Spleen (tissue), 11 donors: ENCODE measurements around the gene DISP2. TPM values are rescaled to one million over a fixed set of nuclear protein-coding genes. Genes with fewer than 3 reads are reported as not detected.

Experiments
- DNase-seq: peaks from one replicate; pipeline ENCODE4 v3.0.0-alpha.2; 2020
- H3K27ac ChIP-seq, 8 donors: fragments of 200-600 bp; sonication (generic) in 7 of 8; 1 replicate in 4 of 8; 2 replicates in 4 of 8; pipeline versions ENCODE4 v1.5.0 to v1.8.0; 2016 to 2021; ENCODE audit warnings: inconsistent platforms in 4 of 8, mild to moderate bottlenecking in 4 of 8, moderate library complexity in 1 of 8
- H3K27me3 ChIP-seq, 7 donors: fragments of 200-600 bp; sonication (generic) in 6 of 7; replicated peaks in 1 of 7; 1 replicate in 4 of 7; 2 replicates in 3 of 7; pipeline versions ENCODE4 v1.5.0 to v1.8.0; 2016 to 2021; ENCODE audit warnings: inconsistent platforms in 3 of 7, mild to moderate bottlenecking in 1 of 7
- H3K36me3 ChIP-seq, 6 donors: fragments of 200-600 bp; sonication (generic) in 5 of 6; 1 replicate in 4 of 6; 2 replicates in 2 of 6; pipeline versions ENCODE4 v1.5.0 to v1.8.0; 2016 to 2021; ENCODE audit warnings: inconsistent platforms in 2 of 6
- H3K4me1 ChIP-seq, 6 donors: fragments of 200-600 bp; sonication (generic) in 5 of 6; 1 replicate in 3 of 6; 2 replicates in 3 of 6; pipeline versions ENCODE4 v1.5.0 to v1.8.0; 2016 to 2021; ENCODE audit warnings: inconsistent platforms in 3 of 6
- H3K4me3 ChIP-seq, 8 donors: fragments of 200-600 bp; sonication (generic) in 7 of 8; 1 replicate in 4 of 8; 2 replicates in 4 of 8; pipeline versions ENCODE4 v1.5.0 to v1.8.0; 2016 to 2021; ENCODE audit warnings: inconsistent platforms in 4 of 8, mild to moderate bottlenecking in 4 of 8, moderate library complexity in 2 of 8
- H3K9me3 ChIP-seq, 8 donors: fragments of 200-600 bp; sonication (generic) in 7 of 8; 1 replicate in 4 of 8; 2 replicates in 4 of 8; pipeline versions ENCODE4 v1.5.0 to v1.8.0; 2016 to 2021; ENCODE audit warnings: inconsistent platforms in 4 of 8
- POLR2A ChIP-seq, 3 donors: fragments of 450-650 bp; IDR thresholded peaks; one replicate each; pipeline ENCODE4 v1.5.1; 2017; ENCODE audit warnings: antibody characterized with exemption in 3 of 3, mild to moderate bottlenecking in 1 of 3
- POLR2AphosphoS5 ChIP-seq, 3 donors: sonication (generic); formaldehyde crosslinking; IDR thresholded peaks; one replicate each; pipeline ENCODE4 v1.5.1; 2017; ENCODE audit warnings: antibody characterized with exemption in 3 of 3
- WGBS, 5 donors: extraction: QIAGEN DNeasy Blood & Tissue Kit in 3 of 5; methylation state at CpG; one replicate each; pipeline versions ENCODE4 v1.1.5 to v1.1.7; 2013 to 2018; 5-methylcytosine and 5-hydroxymethylcytosine counted together
- intact Hi-C: fragments of 100-400 bp; cut with DNase I; formaldehyde crosslinking; loops from one replicate; pipeline ENCODE4 v1.15.0; 2023; ENCODE audit warnings: low total_unique reads
- polyA plus RNA-seq, 3 donors: library from polyadenylated mRNA; stranded (reverse); fragments of 200-250 nt; gene quantifications; one replicate each; pipeline ENCODE4 v1.2.1, GENCODE V29; 2013
- total RNA-seq, 7 donors: library from RNA; depleted of rRNA in 3 of 7; stranded (reverse); fragments of >200 nt in 3 of 7; fragmentation: NEBNext Ultra II Directional in 4 of 7; extraction: Animal tissue kit (Norgen Biotek cat#: 25700) in 4 of 7; gene quantifications; one replicate each; pipeline versions ENCODE4 v1.1.0 to v1.2.1, GENCODE V29; 2016 to 2021
- TF ChIP-seq, protein P1 (sequence below), 11 experiments: fragments of 200-600 bp in 7 of 11; fragments of 450-650 bp in 4 of 11; sonication (generic) in 4 of 11; IDR thresholded peaks in 8 of 11; conservative IDR thresholded peaks in 3 of 11; 1 replicate in 7 of 11; 2 replicates in 4 of 11; pipeline versions ENCODE4 v1.4.0 to v1.8.0; 2016 to 2021; ENCODE audit warnings: antibody characterized with exemption in 11 of 11, inconsistent platforms in 4 of 11, mild to moderate bottlenecking in 1 of 11
- donor health status: healthy with polysubstance abuse.
- donor health status: DM: no; HTN: no; CAD: no; lungs with moderate emphysema.
- donor health status: DM: no; HTN: no; CAD: no.
- donor health status: Bipolar disorder and iron deficiency.
- donor health status: healthy.
- donor health status: DM: no; HTN: no; CAD: no.
- donor health status: DM: yes; HTN: yes; CAD: no.

DISP2 gene
- total and polyA plus RNA-seq, 10 donors = 0.05 to 3.0 (median 0.54) TPM; not detected in 1

DNA sequence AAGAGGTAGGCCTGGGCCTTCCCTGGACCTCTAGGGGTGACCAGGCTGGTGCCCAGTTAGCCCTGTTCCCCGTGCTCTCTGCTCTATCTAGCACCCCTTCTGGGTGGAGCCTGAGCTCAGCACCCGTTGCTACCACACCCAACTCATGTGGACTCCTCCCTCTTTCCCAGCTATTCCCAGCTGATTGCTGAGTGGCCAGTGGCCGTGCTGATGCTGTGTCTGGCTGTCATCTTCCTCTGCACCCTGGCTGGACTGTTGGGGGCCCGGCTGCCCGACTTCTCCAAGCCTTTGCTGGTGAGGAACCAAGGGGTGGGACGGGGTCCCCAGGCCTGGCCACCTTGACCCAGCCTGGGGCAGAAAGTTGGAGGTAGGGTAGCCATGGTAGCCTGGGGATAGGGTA, 6.2 kb downstream of the DISP2 start:
- Histone ChIP-seq H3K36me3 (peaks cover 0 to 5% (median 0%) of the 10 kb centered on the region in 6 donors), H3K4me1 (peaks cover 10 to 33% (median 20%) of the 10 kb centered on the region in 6 donors), H3K27ac (no peak overlapping the region), H3K4me3 (no peak overlapping the region), H3K9me3 (no peaks in the 10 kb centered on the region), H3K27me3 (no peaks in the 10 kb centered on the region)
- TF ChIP-seq, protein P1, sequence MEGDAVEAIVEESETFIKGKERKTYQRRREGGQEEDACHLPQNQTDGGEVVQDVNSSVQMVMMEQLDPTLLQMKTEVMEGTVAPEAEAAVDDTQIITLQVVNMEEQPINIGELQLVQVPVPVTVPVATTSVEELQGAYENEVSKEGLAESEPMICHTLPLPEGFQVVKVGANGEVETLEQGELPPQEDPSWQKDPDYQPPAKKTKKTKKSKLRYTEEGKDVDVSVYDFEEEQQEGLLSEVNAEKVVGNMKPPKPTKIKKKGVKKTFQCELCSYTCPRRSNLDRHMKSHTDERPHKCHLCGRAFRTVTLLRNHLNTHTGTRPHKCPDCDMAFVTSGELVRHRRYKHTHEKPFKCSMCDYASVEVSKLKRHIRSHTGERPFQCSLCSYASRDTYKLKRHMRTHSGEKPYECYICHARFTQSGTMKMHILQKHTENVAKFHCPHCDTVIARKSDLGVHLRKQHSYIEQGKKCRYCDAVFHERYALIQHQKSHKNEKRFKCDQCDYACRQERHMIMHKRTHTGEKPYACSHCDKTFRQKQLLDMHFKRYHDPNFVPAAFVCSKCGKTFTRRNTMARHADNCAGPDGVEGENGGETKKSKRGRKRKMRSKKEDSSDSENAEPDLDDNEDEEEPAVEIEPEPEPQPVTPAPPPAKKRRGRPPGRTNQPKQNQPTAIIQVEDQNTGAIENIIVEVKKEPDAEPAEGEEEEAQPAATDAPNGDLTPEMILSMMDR (IDR thresholded peaks at IDR 0.05 in 8 of 11, conservative IDR thresholded peaks at IDR 0.05 in 3 of 11) = no peak
- no peak for TF ChIP-seq POLR2AphosphoS5 (IDR thresholded peaks at IDR 0.05)
- no peak for TF ChIP-seq POLR2A (IDR thresholded peaks at IDR 0.05)
- DNase-seq = peak; percentile 51
- intact Hi-C loops = loop anchor here (10.0 kb wide), 1 partner anchor 51 kb away; no protein-coding TSS in a partner anchor
- WGBS, 5 donors = 72 to 91% (median 84%) methylated on average over 6 of the region's 6 CpGs

DNA sequence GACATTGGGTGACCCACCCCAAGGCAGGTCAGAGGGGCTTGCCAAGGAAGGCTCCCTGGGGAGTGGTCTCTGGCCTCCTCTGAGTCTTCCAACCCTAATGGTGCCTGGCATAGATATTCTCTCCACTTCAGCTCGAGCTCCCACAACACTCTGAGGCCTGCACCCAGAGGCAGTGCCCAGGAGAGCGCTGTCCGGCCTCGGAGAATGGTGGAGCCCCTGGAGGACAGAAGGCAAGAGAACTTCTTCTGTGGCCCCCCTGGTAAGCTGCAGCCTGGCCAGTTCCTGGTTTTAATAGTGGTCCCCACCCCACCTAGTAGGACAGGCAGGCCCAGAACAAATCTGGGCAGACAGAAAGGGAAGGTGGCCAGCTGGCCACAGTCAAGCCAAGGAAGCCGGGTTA, 7.0 kb downstream of the DISP2 start:
- Histone ChIP-seq H3K4me1 (peaks cover 10 to 33% (median 20%) of the 10 kb centered on the region in 6 donors), H3K9me3 (no peaks in the 10 kb centered on the region), H3K4me3 (no peak overlapping the region), H3K36me3 (peaks cover 0 to 5% (median 0%) of the 10 kb centered on the region in 6 donors), H3K27me3 (no peaks in the 10 kb centered on the region), H3K27ac (no peak overlapping the region)
- no peak for TF ChIP-seq POLR2AphosphoS5 (IDR thresholded peaks at IDR 0.05)
- TF ChIP-seq POLR2A (IDR thresholded peaks at IDR 0.05) = no peak
- TF ChIP-seq, protein P1 (IDR thresholded peaks at IDR 0.05 in 8 of 11, conservative IDR thresholded peaks at IDR 0.05 in 3 of 11) = no peak
- DNase-seq = peak; percentile 41
- intact Hi-C loops = loop anchor here (10.0 kb wide), 1 partner anchor 50 kb away; no protein-coding TSS in a partner anchor
- 90 to 94% (median 93%) methylated on average over 5 of the region's 5 CpGs for WGBS, 5 donors

DNA sequence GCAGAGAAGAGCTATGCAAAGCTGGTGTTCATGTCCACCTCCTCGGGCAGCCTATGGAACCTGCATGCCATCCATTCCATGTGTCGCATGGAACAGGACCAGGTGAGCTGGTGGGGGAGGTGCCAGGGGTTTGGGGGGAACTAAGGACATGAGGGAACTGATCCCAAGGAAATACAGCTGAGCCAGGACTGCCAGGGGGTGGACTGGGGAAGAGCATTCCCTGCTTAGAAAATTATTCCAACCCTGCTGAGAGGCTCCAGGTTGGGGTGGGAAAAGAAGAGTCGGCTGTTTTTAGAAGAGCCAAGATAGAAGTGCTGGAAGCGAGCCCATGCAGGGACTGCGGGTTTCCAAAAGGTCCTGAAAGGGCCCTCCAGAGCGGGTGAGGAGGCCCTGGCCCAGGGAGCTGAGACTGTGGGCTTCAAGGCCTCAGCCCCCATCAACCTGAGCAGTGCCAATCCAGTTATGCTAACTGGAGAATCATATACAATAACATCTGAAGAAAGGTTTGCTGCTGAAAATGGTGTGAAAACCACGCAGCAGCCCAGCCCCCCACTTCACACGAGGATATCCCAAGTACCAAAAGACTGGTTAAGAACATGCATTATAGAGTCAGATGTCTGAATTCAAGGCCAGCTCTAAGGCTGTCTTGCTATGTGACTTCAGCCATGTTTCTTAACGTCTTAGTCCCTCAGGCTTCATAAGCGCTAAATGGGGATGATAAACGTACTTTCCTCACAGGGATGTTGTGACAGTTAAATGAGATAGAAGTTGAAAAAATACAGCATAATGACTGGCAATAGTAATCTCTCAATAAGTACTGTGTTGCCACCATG, 7.8 kb downstream of the DISP2 start:
- TF ChIP-seq POLR2A (IDR thresholded peaks at IDR 0.05) (no peak), POLR2AphosphoS5 (IDR thresholded peaks at IDR 0.05) (no peak)
- TF ChIP-seq, protein P1 (IDR thresholded peaks at IDR 0.05 in 8 of 11, conservative IDR thresholded peaks at IDR 0.05 in 3 of 11) = no peak
- peaks cover 0 to 5% (median 0%) of the 10 kb centered on the region in 6 donors for H3K36me3 ChIP-seq
- peaks cover 10 to 33% (median 20%) of the 10 kb centered on the region in 6 donors for H3K4me1 ChIP-seq
- no peak overlapping the region for H3K4me3 ChIP-seq
- intact Hi-C loops = loop anchor here (10.0 kb wide), 1 partner anchor 49 kb away; no protein-coding TSS in a partner anchor
- 86 to 92% (median 89%) methylated on average over 11 of the region's 11 CpGs for WGBS, 5 donors
- no peaks in the 10 kb centered on the region for H3K27me3 ChIP-seq
- H3K9me3 ChIP-seq = no peaks in the 10 kb centered on the region
- peak; percentile 56 for DNase-seq
- no peak overlapping the region for H3K27ac ChIP-seq
